Colon (tissue), 2 donors: ENCODE results near the gene AADACL2.
"Not testable (repeated sequence)": the region's sequence is repeated elsewhere in the genome, so short reads cannot be mapped to it uniquely, and the experiment has no call there.

Experiments
- FAIRE-seq: peaks from 2 replicates; lab custom pipeline; 2012; peaks lifted over from hg19 to GRCh38; lab: Jason Lieb, UNC
- donor health status: control.
- donor health status: control.

The AADACL2 gene

GRCh38 chr3:151733613-151734012 lies at the start of gene AADACL2:
Gene AADACL2, plus strand, starts transcription at chr3:151733927. Its CDS starts 109 bp downstream, at chr3:151734036.
- FAIRE-seq = no peak

- FAIRE-seq = no peak
Observed at GRCh38 chr3:151684094-151684493, 49.6 kb upstream of the AADACL2 start.

GRCh38 chr3:151686257-151686656 lies 47.5 kb upstream of the AADACL2 start:
- FAIRE-seq = no peak

- no peak for FAIRE-seq
Observed at GRCh38 chr3:151687076-151687475, 46.7 kb upstream of the AADACL2 start.

- no peak for FAIRE-seq
Observed at GRCh38 chr3:151688571-151688970, 45.2 kb upstream of the AADACL2 start.

- no peak for FAIRE-seq
Observed at GRCh38 chr3:151690645-151691044, 43.1 kb upstream of the AADACL2 start.

- no peak for FAIRE-seq
Observed at GRCh38 chr3:151697496-151697895, 36.2 kb upstream of the AADACL2 start.

- no peak for FAIRE-seq
Observed at GRCh38 chr3:151707216-151707615, 26.5 kb upstream of the AADACL2 start.

GRCh38 chr3:151708868-151709267 lies 24.9 kb upstream of the AADACL2 start:
- FAIRE-seq = no peak

GRCh38 chr3:151709847-151710246 lies 23.9 kb upstream of the AADACL2 start:
- no peak for FAIRE-seq

GRCh38 chr3:151721294-151721693 lies 12.4 kb upstream of the AADACL2 start:
- no peak for FAIRE-seq

- FAIRE-seq = no peak
Observed at GRCh38 chr3:151722856-151723255, 10.9 kb upstream of the AADACL2 start.

GRCh38 chr3:151724576-151725562 lies 8.9 kb upstream of the AADACL2 start:
- no peak for FAIRE-seq

GRCh38 chr3:151726016-151726415 lies 7.7 kb upstream of the AADACL2 start:
- no peak for FAIRE-seq

GRCh38 chr3:151732861-151733260 lies 866 bp upstream of the AADACL2 start:
- FAIRE-seq = no peak

GRCh38 chr3:151740581-151740980 lies 6.9 kb downstream of the AADACL2 start:
- FAIRE-seq = no peak

- no peak for FAIRE-seq
Observed at GRCh38 chr3:151743855-151744254, 10.1 kb downstream of the AADACL2 start.

- FAIRE-seq = no peak
Observed at GRCh38 chr3:151750181-151750580, 16.5 kb downstream of the AADACL2 start.

GRCh38 chr3:151750678-151751077 lies 17.0 kb downstream of the AADACL2 start:
- FAIRE-seq = no peak

GRCh38 chr3:151751161-151751560 lies 17.4 kb downstream of the AADACL2 start:
- no peak for FAIRE-seq

- FAIRE-seq = no peak
Observed at GRCh38 chr3:151753846-151754245, 20.1 kb downstream of the AADACL2 start.

- no peak for FAIRE-seq
Observed at GRCh38 chr3:151761581-151761980, 27.9 kb downstream of the AADACL2 start.

GRCh38 chr3:151764699-151765098 lies 31.0 kb downstream of the AADACL2 start:
- FAIRE-seq = not testable (repeated sequence)

GRCh38 chr3:151765685-151766084 lies 32.0 kb downstream of the AADACL2 start:
- FAIRE-seq = no peak
